HEK293 (cell line): ENCODE data around the gene CCDC124.

Experiments
- CTCF ChIA-PET: fragments of 350-600 bp; formaldehyde crosslinking; extraction: SDS; loops from one replicate; lab custom pipeline; 2021; ENCODE audit warnings: antibody characterized with exemption; lab: Yijun Ruan, JAX
- POLR2A ChIA-PET: fragments of 300-600 bp; formaldehyde crosslinking; extraction: SDS; loops from one replicate; lab custom pipeline; 2020; ENCODE audit warnings: antibody characterized with exemption, inconsistent platforms; lab: Yijun Ruan, JAX
- H3K27ac ChIP-seq: fragments of 200-500 bp; sonication (Bioruptor generic); 2 replicates; pipeline ENCODE4 v1.5.1; 2014; ENCODE audit warnings: low read depth, low read length, control low read depth, inconsistent platforms; ENCODE audit errors: extremely low read depth
- H3K36me3 ChIP-seq, 2 experiments: fragments of 200-500 bp in 1 of 2; sonication (Bioruptor generic) in 1 of 2; 1 replicate in 1 of 2; 2 replicates in 1 of 2; pipeline ENCODE4 v1.5.1; 2014 to 2017; ENCODE audit warnings: inconsistent platforms in 2 of 2, low read length in 2 of 2; ENCODE audit not compliant: control insufficient read depth in 2 of 2, insufficient read depth in 1 of 2
- H3K4me1 ChIP-seq: fragments of 200-500 bp; sonication (Bioruptor generic); 2 replicates; pipeline ENCODE4 v1.5.1; 2014; ENCODE audit warnings: mild to moderate bottlenecking, low read length, inconsistent platforms; ENCODE audit not compliant: control insufficient read depth, insufficient read depth
- H3K4me3 ChIP-seq: 2 replicates; pipeline ENCODE4 v1.5.1; 2011; ENCODE audit warnings: low read depth, mild to moderate bottlenecking, control low read depth, low read length, moderate library complexity
- H3K9me3 ChIP-seq: fragments of 200-500 bp; sonication (Bioruptor generic); 2 replicates; pipeline ENCODE4 v1.5.1; 2014; ENCODE audit warnings: low read depth, low read length, inconsistent platforms; ENCODE audit not compliant: control insufficient read depth, insufficient read depth
- BCL11A ChIP-seq: fragments of 450-650 bp; formaldehyde crosslinking; IDR thresholded peaks from 2 replicates; pipeline ENCODE4 v1.5.1; 2016; ENCODE audit warnings: low read depth, missing biosample characterization, missing genetic modification characterization
- GFI1B ChIP-seq: fragments of 450-650 bp; formaldehyde crosslinking; IDR thresholded peaks from 2 replicates; pipeline ENCODE4 v1.5.1; 2016; ENCODE audit warnings: missing biosample characterization, missing genetic modification characterization
- GLI2 ChIP-seq: fragments of 450-650 bp; formaldehyde crosslinking; IDR thresholded peaks from 2 replicates; pipeline ENCODE4; 2017; ENCODE audit warnings: missing biosample characterization, missing genetic modification characterization, low read depth, borderline replicate concordance
- GLIS2 ChIP-seq: fragments of 450-650 bp; formaldehyde crosslinking; IDR thresholded peaks from 2 replicates; pipeline ENCODE4 v1.5.1; 2016; ENCODE audit warnings: missing biosample characterization, missing genetic modification characterization
- HOXA7 ChIP-seq: sonication (generic); formaldehyde crosslinking; IDR thresholded peaks from 2 replicates; pipeline ENCODE4 v1.8.1; 2022; ENCODE audit warnings: missing genetic modification reagents, borderline replicate concordance
- SP3 ChIP-seq: fragments of 450-650 bp; formaldehyde crosslinking; IDR thresholded peaks from 2 replicates; pipeline ENCODE4 v1.5.1; 2016; ENCODE audit warnings: missing biosample characterization, missing genetic modification characterization
- SP7 ChIP-seq: fragments of 450-650 bp; formaldehyde crosslinking; IDR thresholded peaks from 2 replicates; pipeline ENCODE4 v1.5.1; 2016; ENCODE audit warnings: missing biosample characterization, missing genetic modification characterization
- ZBTB6 ChIP-seq: fragments of 450-650 bp; formaldehyde crosslinking; IDR thresholded peaks from 2 replicates; pipeline ENCODE4 v1.5.1; 2017; ENCODE audit warnings: missing biosample characterization, missing genetic modification characterization
- ZFP41 ChIP-seq: fragments of 450-650 bp; formaldehyde crosslinking; IDR thresholded peaks from 2 replicates; pipeline ENCODE4 v1.5.1; 2016; ENCODE audit warnings: missing biosample characterization, missing genetic modification characterization, borderline replicate concordance
- ZNF10 ChIP-seq: fragments of 450-650 bp; formaldehyde crosslinking; IDR thresholded peaks from 2 replicates; pipeline ENCODE4 v1.5.1; 2017; ENCODE audit warnings: missing biosample characterization, missing genetic modification characterization
- ZNF132 ChIP-seq: fragments of 450-650 bp; formaldehyde crosslinking; IDR thresholded peaks from 2 replicates; pipeline ENCODE4 v1.5.1; 2017; ENCODE audit warnings: missing biosample characterization, missing genetic modification characterization, borderline replicate concordance
- ZNF138 ChIP-seq: fragments of 450-650 bp; formaldehyde crosslinking; IDR thresholded peaks from 2 replicates; pipeline ENCODE4 v1.5.1; 2016; ENCODE audit warnings: missing biosample characterization, missing genetic modification characterization, borderline replicate concordance
- ZNF214 ChIP-seq: fragments of 450-650 bp; formaldehyde crosslinking; IDR thresholded peaks from 2 replicates; pipeline ENCODE4 v1.5.1; 2017; ENCODE audit warnings: missing biosample characterization, mild to moderate bottlenecking, missing genetic modification characterization, borderline replicate concordance
- ZNF248 ChIP-seq: fragments of 450-650 bp; formaldehyde crosslinking; IDR thresholded peaks from 2 replicates; pipeline ENCODE4 v1.5.1; 2017; ENCODE audit warnings: missing biosample characterization, missing genetic modification characterization
- ZNF394 ChIP-seq: fragments of 450-650 bp; formaldehyde crosslinking; IDR thresholded peaks from 2 replicates; pipeline ENCODE4 v1.5.1; 2016; ENCODE audit warnings: missing biosample characterization, missing genetic modification characterization, mild to moderate bottlenecking, moderate library complexity, borderline replicate concordance
- ZNF423 ChIP-seq: fragments of 450-650 bp; formaldehyde crosslinking; IDR thresholded peaks from 2 replicates; pipeline ENCODE4 v1.5.1; 2016; ENCODE audit warnings: missing biosample characterization, missing genetic modification characterization
- ZNF426 ChIP-seq: fragments of 450-650 bp; formaldehyde crosslinking; IDR thresholded peaks from 2 replicates; pipeline ENCODE4 v1.5.1; 2017; ENCODE audit warnings: missing biosample characterization, missing genetic modification characterization, mild to moderate bottlenecking, inconsistent platforms, moderate library complexity
- ZNF433 ChIP-seq: fragments of 450-650 bp; formaldehyde crosslinking; IDR thresholded peaks from 2 replicates; pipeline ENCODE4 v1.5.1; 2016; ENCODE audit warnings: missing biosample characterization, missing genetic modification characterization, low read depth
- ZNF48 ChIP-seq: fragments of 450-650 bp; formaldehyde crosslinking; IDR thresholded peaks from 2 replicates; pipeline ENCODE4 v1.5.1; 2016; ENCODE audit warnings: missing biosample characterization, missing genetic modification characterization
- ZNF548 ChIP-seq: fragments of 450-650 bp; formaldehyde crosslinking; IDR thresholded peaks from 2 replicates; pipeline ENCODE4 v1.5.1; 2016; ENCODE audit warnings: missing biosample characterization, missing genetic modification characterization
- ZNF629 ChIP-seq: fragments of 450-650 bp; formaldehyde crosslinking; IDR thresholded peaks from 2 replicates; pipeline ENCODE4 v1.5.1; 2017; ENCODE audit warnings: missing biosample characterization, missing genetic modification characterization
- TF ChIP-seq, protein P1 (sequence below): fragments of 450-650 bp; formaldehyde crosslinking; IDR thresholded peaks from 2 replicates; pipeline ENCODE4 v1.5.1; 2016; ENCODE audit warnings: missing biosample characterization, missing genetic modification characterization
- TF ChIP-seq, protein P2 (sequence below): fragments of 450-650 bp; IDR thresholded peaks from 2 replicates; pipeline ENCODE4 v1.5.1; 2018; ENCODE audit warnings: missing biosample characterization, missing genetic modification characterization
- TF ChIP-seq, protein P3 (sequence below): fragments of 450-650 bp; formaldehyde crosslinking; IDR thresholded peaks from 2 replicates; pipeline ENCODE4 v1.5.1; 2016; ENCODE audit warnings: missing biosample characterization, missing genetic modification characterization
- TF ChIP-seq, protein P4 (sequence below): fragments of 450-650 bp; formaldehyde crosslinking; IDR thresholded peaks from 2 replicates; pipeline ENCODE4 v1.5.1; 2016; ENCODE audit warnings: missing biosample characterization, missing genetic modification characterization
- TF ChIP-seq, protein P5 (sequence below): fragments of 450-650 bp; formaldehyde crosslinking; IDR thresholded peaks from 2 replicates; pipeline ENCODE4 v1.5.1; 2017; ENCODE audit warnings: missing biosample characterization, mild to moderate bottlenecking, missing genetic modification characterization, moderate library complexity

Gene CCDC124

GRCh38 chr19:17982430-17982829, 49.6 kb downstream of the CCDC124 start (continued):
- TF ChIP-seq ZBTB6 (tag by site-specific recombination): no peak
- no peak for TF ChIP-seq ZNF248
- TF ChIP-seq GLI2 (tag by site-specific recombination): no peak

DNA sequence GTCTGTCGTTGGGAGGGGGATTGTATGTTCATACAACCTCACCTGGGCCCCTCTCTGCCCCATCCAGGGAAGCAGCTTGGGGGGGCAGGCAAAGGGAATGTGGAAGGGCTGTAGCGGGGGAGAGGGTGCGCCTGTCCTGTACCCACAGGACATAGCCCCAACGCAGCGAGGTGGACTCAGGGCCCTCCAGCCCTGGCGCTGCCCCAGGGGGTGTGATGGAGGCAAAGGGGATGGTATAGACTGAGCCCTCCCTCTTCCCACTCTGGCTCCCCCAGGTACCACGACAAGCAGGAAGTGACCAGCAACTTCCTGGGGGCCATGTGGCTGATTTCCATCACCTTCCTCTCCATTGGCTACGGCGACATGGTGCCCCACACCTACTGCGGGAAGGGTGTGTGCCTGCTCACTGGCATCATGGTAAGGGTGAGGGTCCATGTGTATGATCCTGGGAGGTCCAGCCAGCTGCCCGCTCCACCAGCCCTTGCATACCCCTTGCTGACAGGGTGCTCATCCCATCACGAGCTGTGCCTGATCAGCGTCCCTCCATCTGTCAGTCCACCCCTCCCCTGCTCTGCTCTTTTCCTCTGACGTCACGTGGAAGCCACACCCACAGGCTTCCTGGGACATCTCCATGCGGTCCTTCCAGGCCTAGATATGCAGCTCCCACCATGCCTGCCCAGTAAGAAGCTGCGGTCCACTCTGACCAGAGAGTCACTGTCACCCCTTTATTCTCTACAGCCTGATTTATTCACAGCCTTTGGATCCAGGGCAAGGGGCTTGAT, 52.4 kb downstream of the CCDC124 start:
- no peak overlapping the region for H3K27ac ChIP-seq
- H3K4me3 ChIP-seq: no peak overlapping the region
- CTCF ChIA-PET: interaction anchor here (1.1 kb wide), 2 partner anchors 10 to 30 kb away, joined by 5 read pairs; no protein-coding TSS in a partner anchor
- no peaks in the 10 kb centered on the region for H3K9me3 ChIP-seq
- H3K4me1 ChIP-seq: no peaks in the 10 kb centered on the region
- H3K36me3 ChIP-seq: no peaks in the 10 kb centered on the region
- POLR2A ChIA-PET: interaction anchor here (0.9 kb wide), 1 partner anchor 17 kb away, joined by 3 read pairs; no protein-coding TSS in a partner anchor
- TF ChIP-seq ZNF423 (tag by site-specific recombination) (no peak), ZNF548 (tag by site-specific recombination) (no peak), ZNF10 (peak; percentile 20; the same call in 1 of the 2 replicates), ZNF132 (no peak), ZNF426 (tag by site-specific recombination) (no peak), GLIS2 (tag by site-specific recombination) (peak; percentile 34; the same call in 1 of the 2 replicates), ZNF394 (no peak), SP7 (no peak), HOXA7 (CRISPR knock-in tag) (no peak), ZNF433 (tag by site-specific recombination) (no peak), GFI1B (tag by site-specific recombination) (no peak), ZNF214 (no peak), ZNF48 (tag by site-specific recombination) (no peak), ZFP41 (tag by site-specific recombination) (no peak), ZNF138 (tag by site-specific recombination) (no peak), ZNF629 (tag by site-specific recombination) (peak; percentile 30; the same call in 1 of the 2 replicates), BCL11A (tag by site-specific recombination) (no peak), SP3 (tag by site-specific recombination) (no peak)
- TF ChIP-seq, protein P1, sequence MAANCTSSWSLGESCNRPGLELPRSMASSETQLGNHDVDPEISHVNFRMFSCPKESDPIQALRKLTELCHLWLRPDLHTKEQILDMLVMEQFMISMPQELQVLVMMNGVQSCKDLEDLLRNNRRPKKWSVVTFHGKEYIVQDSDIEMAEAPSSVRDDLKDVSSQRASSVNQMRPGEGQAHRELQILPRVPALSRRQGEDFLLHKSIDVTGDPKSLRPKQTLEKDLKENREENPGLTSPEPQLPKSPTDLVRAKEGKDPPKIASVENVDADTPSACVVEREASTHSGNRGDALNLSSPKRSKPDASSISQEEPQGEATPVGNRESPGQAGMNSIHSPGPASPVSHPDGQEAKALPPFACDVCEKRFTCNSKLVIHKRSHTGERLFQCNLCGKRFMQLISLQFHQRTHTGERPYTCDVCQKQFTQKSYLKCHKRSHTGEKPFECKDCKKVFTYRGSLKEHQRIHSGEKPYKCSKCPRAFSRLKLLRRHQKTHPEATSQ (tag by site-specific recombination): no peak
- TF ChIP-seq, protein P2, sequence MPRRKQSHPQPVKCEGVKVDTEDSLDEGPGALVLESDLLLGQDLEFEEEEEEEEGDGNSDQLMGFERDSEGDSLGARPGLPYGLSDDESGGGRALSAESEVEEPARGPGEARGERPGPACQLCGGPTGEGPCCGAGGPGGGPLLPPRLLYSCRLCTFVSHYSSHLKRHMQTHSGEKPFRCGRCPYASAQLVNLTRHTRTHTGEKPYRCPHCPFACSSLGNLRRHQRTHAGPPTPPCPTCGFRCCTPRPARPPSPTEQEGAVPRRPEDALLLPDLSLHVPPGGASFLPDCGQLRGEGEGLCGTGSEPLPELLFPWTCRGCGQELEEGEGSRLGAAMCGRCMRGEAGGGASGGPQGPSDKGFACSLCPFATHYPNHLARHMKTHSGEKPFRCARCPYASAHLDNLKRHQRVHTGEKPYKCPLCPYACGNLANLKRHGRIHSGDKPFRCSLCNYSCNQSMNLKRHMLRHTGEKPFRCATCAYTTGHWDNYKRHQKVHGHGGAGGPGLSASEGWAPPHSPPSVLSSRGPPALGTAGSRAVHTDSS (tag by site-specific recombination): no peak
- TF ChIP-seq, protein P3, sequence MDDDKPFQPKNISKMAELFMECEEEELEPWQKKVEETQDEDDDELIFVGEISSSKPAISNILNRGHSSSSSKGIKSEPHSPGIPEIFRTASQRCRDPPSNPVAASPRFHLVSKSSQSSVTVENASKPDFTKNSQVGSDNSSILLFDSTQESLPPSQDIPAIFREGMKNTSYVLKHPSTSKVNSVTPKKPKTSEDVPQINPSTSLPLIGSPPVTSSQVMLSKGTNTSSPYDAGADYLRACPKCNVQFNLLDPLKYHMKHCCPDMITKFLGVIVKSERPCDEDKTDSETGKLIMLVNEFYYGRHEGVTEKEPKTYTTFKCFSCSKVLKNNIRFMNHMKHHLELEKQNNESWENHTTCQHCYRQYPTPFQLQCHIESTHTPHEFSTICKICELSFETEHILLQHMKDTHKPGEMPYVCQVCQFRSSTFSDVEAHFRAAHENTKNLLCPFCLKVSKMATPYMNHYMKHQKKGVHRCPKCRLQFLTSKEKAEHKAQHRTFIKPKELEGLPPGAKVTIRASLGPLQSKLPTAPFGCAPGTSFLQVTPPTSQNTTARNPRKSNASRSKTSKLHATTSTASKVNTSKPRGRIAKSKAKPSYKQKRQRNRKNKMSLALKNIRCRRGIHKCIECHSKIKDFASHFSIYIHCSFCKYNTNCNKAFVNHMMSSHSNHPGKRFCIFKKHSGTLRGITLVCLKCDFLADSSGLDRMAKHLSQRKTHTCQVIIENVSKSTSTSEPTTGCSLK (tag by site-specific recombination): no peak
- TF ChIP-seq, protein P4, sequence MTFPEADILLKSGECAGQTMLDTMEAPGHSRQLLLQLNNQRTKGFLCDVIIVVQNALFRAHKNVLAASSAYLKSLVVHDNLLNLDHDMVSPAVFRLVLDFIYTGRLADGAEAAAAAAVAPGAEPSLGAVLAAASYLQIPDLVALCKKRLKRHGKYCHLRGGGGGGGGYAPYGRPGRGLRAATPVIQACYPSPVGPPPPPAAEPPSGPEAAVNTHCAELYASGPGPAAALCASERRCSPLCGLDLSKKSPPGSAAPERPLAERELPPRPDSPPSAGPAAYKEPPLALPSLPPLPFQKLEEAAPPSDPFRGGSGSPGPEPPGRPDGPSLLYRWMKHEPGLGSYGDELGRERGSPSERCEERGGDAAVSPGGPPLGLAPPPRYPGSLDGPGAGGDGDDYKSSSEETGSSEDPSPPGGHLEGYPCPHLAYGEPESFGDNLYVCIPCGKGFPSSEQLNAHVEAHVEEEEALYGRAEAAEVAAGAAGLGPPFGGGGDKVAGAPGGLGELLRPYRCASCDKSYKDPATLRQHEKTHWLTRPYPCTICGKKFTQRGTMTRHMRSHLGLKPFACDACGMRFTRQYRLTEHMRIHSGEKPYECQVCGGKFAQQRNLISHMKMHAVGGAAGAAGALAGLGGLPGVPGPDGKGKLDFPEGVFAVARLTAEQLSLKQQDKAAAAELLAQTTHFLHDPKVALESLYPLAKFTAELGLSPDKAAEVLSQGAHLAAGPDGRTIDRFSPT (tag by site-specific recombination): peak; percentile 55
- TF ChIP-seq, protein P5, sequence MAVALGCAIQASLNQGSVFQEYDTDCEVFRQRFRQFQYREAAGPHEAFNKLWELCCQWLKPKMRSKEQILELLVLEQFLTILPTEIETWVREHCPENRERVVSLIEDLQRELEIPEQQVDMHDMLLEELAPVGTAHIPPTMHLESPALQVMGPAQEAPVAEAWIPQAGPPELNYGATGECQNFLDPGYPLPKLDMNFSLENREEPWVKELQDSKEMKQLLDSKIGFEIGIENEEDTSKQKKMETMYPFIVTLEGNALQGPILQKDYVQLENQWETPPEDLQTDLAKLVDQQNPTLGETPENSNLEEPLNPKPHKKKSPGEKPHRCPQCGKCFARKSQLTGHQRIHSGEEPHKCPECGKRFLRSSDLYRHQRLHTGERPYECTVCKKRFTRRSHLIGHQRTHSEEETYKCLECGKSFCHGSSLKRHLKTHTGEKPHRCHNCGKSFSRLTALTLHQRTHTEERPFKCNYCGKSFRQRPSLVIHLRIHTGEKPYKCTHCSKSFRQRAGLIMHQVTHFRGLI: no peak
